T-helper 22 cell (primary cell): ENCODE results near the gene RREB1.

Source experiments
- DNase-seq: peaks from one replicate; pipeline ENCODE4 v3.0.0-alpha.2; 2020; ENCODE audit warnings: low read depth

The RREB1 gene

GRCh38 chr6:7124636-7125035 is 16.9 kb downstream of the RREB1 start:
- DNase-seq = no peak

- DNase-seq = no peak
Measured at GRCh38 chr6:7125290-7125689, 17.5 kb downstream of the RREB1 start.

GRCh38 chr6:7126754-7127153 is 19.0 kb downstream of the RREB1 start:
- DNase-seq = no peak

DNA sequence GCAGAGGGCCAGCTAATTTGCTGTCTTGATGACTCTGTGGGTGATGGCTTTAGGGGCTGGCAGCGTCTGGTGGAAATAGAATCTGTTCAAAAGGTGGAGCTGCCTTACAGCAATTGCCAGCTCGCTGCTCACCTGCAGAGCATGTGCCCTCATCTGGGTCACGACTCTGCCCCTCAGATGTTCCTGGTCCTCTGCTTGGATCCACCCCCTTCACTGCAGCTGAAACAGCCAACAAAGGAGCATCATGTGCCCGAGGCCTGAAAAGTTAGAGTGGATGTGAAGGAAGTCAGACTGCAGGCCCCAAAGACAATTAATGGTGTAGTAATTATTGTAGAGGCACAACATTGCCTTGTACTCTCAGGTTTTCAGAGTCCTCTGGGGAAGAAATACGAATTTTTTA is 19.9 kb downstream of the RREB1 start:
- no peak for DNase-seq

DNA sequence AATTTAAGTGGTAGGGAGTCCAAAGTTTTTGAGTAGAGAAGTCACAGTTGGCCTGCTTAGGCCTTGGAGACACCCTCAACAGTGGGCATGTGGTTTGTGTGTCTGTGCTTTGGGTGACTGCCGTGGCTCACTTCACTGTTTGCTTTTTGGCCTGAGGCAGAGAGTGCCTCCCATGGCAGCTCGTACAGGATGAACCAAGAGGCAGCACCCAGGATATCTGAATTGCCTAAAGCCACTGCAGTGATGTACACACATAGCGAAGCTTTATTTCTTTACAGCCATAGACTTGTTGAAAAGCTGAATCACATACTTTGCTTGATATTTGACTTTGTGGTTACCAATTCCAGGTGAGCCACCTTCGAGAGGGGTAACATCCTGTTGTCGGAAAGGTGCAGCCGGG is 21.6 kb downstream of the RREB1 start:
- no peak for DNase-seq

DNA sequence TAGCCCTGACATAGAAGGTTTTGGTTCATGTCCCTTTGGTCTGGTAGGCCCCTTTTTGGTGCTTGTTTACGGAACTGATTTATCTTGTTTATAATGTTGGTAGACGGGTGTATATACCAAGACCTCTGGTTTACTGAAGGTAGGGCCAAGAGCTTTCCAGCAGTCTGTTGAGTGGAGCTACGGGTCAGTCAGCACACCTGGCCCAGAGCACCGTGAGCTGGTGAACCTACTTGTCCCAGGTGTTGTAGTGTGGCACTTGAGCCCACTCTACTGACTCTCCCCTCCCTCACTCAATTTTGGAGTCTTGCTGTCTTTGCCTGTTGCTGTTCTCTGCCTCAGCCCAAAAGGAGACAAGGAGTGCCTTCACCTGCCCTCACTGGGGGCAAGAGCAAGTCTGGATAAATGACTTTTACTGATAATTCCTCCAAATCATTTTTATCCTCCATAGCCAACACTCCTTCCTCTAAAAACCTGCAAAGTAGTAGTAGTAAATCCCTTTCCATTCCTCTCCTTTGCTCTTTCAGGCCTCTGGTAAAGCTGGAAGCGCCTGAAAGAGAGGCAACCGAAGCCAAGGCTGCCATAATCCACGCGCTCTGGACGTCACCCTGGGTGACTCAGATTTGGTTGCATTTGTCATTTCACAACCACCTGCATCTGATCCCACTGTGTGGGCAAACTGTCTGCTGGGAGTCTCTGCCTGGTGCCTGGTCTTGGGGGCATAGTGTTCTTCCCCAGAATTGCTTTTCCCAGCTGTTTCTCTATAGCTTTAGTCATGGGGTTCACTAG is 22.2 kb downstream of the RREB1 start:
- DNase-seq = no peak

- DNase-seq = no peak
Measured at GRCh38 chr6:7131390-7131789, 23.6 kb downstream of the RREB1 start.

- DNase-seq = no peak
Measured at GRCh38 chr6:7132398-7133035, 24.8 kb downstream of the RREB1 start.

DNA sequence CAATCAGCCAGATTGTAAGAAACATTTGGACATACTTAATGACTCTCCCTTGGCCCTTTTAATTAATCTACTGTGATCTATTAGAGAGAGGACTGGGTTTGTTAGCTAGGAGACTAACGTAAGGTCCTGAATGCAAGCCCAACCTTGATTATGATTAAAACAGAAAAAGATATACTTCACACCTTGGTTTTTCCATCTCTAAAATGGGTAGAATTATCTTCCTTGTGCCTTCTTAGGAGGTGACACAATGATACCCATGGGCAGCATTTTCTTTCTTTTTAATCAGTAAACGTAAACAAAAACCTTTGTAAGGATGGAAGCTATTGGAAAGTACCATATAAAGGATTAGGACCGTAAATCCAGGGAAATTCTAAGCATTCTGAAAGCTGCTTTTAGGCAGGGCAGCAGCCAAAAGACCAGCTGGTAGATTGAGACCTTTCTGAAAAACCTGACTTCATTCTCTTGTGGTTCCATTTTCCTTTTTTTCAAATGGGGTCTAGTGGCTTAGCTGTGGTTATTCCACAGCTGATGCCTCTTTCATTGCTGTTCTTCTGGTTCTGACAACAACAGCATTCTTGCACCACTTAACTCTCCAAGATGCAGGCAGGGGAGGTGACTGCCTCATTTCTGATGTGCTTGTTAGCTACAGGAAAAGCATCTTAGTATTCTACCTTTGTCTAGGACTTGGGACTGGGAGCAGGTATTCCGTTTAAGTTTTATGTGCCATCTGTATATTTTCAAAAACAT is 27.4 kb downstream of the RREB1 start:
- DNase-seq = no peak

DNA sequence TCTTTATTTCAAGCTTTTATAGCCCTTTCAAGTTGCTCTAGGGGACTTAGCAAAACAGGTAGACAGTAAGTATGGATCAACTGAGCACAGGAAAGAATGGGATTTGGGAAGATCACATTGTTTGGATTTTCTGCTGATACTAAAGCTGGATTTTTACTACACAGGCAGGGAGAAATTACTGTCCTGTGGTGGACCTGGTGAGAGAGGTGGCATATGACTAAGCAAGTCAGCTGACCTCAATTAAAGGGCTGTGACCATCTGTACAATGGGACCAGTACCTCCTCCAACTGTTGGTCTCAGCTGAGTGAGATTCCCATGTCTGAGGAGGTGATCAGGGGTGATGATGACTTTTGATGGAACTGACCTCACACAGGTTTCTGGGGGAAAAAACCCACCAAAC is 28.0 kb downstream of the RREB1 start:
- DNase-seq = no peak

GRCh38 chr6:7136859-7137334 is 29.1 kb downstream of the RREB1 start:
- DNase-seq = no peak

DNA sequence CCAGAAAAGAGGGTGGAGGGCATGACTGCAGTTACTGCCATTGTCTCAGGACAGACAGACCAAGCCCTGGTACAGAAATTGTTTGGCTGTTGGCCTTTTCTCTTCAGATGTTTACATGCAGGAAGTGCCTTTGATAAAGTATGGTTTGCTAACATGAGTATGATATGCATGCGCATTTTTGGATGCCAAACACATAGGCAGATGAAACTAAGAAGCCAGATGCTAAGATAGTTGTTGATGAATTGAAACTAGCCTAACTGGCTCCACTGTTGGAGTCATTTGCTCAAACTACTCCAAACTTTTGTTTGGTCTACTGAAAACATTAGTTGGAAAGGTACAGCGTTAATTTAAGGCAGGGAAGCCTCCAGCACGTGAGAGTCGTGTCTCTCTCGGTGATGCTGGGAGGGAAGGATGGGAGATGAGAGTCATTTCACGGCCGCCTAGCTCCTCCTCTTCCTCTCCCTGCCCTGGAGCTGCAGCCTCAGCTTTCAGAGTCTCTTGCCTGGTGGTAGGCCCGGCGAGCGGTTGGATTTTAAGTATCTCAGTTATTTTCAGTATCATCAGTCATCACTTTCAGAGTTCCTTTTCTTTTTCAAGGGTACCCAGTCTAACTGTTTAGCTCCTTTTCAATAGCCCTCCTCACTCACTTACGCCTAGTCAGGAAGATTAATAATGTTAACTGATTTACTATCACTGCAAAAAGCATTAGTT is 29.7 kb downstream of the RREB1 start:
- peak; percentile 45 for DNase-seq

- DNase-seq = no peak
Measured at GRCh38 chr6:7138046-7138531, 30.3 kb downstream of the RREB1 start.

DNA sequence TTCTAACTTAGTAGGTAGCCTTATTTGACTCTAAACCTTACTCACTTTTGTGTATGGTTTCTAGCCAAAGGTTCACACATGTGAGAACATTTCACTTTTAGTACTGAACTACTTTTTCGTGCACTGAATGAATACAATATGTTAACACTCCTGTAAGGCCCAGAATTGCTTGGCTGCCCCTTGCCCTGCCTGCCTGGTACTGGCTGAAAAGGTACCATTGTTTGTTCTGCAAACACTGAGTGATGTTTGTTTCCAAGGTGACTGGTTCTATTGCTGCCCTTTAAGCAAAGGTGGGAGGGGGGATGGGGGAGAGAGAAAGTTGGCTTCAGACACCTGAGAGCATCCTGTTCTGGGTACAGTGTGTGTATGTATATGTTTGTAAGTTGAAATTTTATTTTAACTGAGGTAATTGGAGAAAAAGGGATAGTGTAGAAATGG is 31.2 kb downstream of the RREB1 start:
- DNase-seq = peak; percentile 15

DNA sequence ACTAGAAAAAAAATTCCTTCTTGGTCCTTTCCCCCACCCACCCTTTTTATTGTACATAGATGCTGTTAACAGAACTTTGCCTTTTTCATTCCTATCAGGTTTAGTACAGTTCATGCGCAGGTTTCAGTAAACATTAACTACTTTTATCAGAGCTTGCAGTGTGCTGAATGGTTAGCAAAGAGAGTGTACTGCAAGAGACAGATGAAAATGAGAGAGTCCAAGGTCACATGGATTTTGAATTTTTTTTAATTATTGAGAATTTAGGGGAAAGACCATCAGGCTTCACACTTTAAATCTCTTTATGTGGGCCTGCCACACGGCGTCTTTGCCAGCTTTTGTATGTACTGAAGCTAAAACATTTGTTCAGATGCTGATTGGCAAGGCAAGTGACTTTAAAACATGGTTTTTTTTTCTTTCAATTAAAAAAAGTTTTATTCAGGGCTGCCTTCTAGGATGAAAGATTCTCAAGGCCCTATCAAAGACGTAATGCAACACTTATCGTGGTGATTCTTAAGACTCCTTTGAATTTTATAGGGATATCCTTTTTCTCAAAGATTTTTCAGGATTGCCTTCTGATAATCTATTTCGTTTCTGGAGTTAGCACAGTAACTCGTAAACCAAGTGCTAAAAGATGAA is 32.2 kb downstream of the RREB1 start:
- no peak for DNase-seq

- peak; percentile 65 for DNase-seq
Measured at GRCh38 chr6:7140631-7141378, 33.0 kb downstream of the RREB1 start.

DNA sequence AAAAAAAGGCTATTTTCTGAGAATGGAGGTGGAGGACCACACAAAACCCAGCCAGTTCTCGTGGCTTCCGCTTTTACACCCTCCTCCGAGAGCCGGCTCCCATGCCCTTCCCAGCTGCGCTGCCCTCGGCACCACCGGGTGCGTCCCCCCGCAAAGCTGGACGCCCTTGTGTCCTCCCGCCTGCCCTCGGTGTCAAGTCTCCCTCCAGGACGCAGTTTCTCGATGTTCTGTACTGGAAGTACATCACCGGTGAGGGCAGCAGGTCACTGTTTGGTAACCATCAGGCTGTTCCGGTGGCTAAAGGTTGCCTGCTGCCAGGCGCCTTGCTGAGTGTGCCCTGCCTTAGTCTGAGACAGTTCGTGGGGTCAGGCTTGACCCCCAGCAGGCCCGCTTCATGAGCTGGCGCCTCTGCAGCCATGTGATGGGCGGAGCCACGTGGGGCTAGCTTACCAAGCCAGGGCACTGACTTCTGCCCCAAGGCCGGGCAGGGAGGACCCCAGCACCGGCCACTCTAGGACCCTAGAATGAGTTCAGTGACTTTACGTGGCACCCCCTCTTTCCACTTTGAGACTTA is 34.6 kb downstream of the RREB1 start:
- DNase-seq = no peak

- DNase-seq = no peak
Measured at GRCh38 chr6:7142918-7143475, 35.2 kb downstream of the RREB1 start.

GRCh38 chr6:7143476-7143974 is 35.8 kb downstream of the RREB1 start:
- DNase-seq = no peak
